Body of pancreas (tissue), 4 donors: Measurements from ENCODE around the gene TMEM14A. TPM values are rescaled to one million over a fixed set of nuclear protein-coding genes. Genes with fewer than 3 reads are reported as not detected.
A peak's percentile ranks its signal among the peaks of the same experiment; 100 is the strongest.
"Not testable (repeated sequence)": the region's sequence is repeated elsewhere in the genome, so short reads cannot be mapped to it uniquely, and the experiment has no call there.

Source experiments
- ATAC-seq: fragments of 150-250 bp; one replicate; pipeline ENCODE4 v1.9.1; 2016
- DNase-seq, 4 donors: peaks; one replicate each; pipeline ENCODE4 v3.0.0-alpha.2; 2019
- H3K27ac ChIP-seq, 4 donors: fragments of 200-600 bp; sonication (generic); 1 replicate in 3 of 4; 2 replicates in 1 of 4; pipeline versions ENCODE4 v1.5.1 to v1.6.1; 2016 to 2019; ENCODE audit warnings: mild to moderate bottlenecking in 1 of 4, mixed read lengths in 1 of 4, moderate library complexity in 1 of 4
- H3K27me3 ChIP-seq, 2 donors: fragments of 200-600 bp; sonication (generic); one replicate each; pipeline ENCODE4 v1.6.0; 2016; ENCODE audit warnings: mild to moderate bottlenecking in 1 of 2
- H3K36me3 ChIP-seq, 2 donors: fragments of 200-600 bp; sonication (generic); replicated peaks in 1 of 2; 2 replicates each; pipeline ENCODE4 v1.5.1; 2016; ENCODE audit warnings: low read depth in 2 of 2; ENCODE audit not compliant: insufficient read depth in 1 of 2
- H3K4me1 ChIP-seq: fragments of 200-600 bp; sonication (generic); one replicate; pipeline ENCODE4 v1.6.0; 2016
- H3K4me3 ChIP-seq, 2 donors: fragments of 200-600 bp; sonication (generic); 1 replicate in 1 of 2; 2 replicates in 1 of 2; pipeline ENCODE4 v1.5.1; 2016 to 2019
- H3K9me3 ChIP-seq, 3 donors: fragments of 200-600 bp; sonication (generic); 1 replicate in 2 of 3; 2 replicates in 1 of 3; pipeline ENCODE4 v1.5.1; 2016
- POLR2A ChIP-seq, 3 donors: fragments of 450-650 bp; IDR thresholded peaks; one replicate each; pipeline ENCODE4 v1.6.1; 2016; ENCODE audit warnings: antibody characterized with exemption in 3 of 3, mild to moderate bottlenecking in 2 of 3
- WGBS, 2 donors: methylation state at CpG; one replicate each; pipeline ENCODE4 v1.1.5; 2017; 5-methylcytosine and 5-hydroxymethylcytosine counted together
- intact Hi-C: fragments of 100-400 bp; cut with DNase I; formaldehyde crosslinking; loops from one replicate; pipeline ENCODE4 v1.15.1; 2023
- total RNA-seq, 2 donors: library from RNA; depleted of rRNA; stranded (reverse); fragments of >200 nt; gene quantifications; one replicate each; pipeline ENCODE4 v1.1.0, GENCODE V29; 2016
- TF ChIP-seq, protein P1 (sequence below), 7 experiments: fragments of 450-650 bp in 4 of 7; fragments of 200-600 bp in 3 of 7; sonication (generic) in 3 of 7; IDR thresholded peaks; one replicate each; pipeline ENCODE4 v1.5.1; 2016 to 2019; ENCODE audit warnings: antibody characterized with exemption in 7 of 7

TMEM14A gene
- total RNA-seq, 2 donors from 2014 or later = 14.8 to 33.2 TPM

DNA sequence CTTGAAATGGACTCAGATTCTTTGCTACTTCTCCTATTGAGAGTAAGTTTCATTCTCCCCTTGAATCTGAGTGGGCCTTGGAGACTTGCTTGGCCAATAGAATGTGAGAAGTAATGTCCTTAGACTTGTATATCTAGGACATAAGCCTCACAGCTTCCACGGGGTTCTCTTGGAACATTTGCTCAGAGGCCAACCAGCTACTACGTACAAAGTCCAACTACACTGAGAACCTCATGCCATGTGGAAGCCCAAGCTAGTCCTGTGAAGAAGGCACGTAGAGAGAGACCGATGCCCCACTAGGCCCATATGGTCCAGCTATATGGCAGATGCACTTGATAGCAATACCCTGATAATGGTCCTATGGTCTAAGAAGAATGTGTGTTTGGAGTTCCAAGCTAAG, 22.9 kb downstream of the TMEM14A start:
- Histone ChIP-seq H3K9me3 (no peaks in the 10 kb centered on the region), H3K4me1 (no peaks in the 10 kb centered on the region), H3K4me3 (no peak overlapping the region), H3K36me3 (no peaks in the 10 kb centered on the region), H3K27me3 (no peaks in the 10 kb centered on the region), H3K27ac (no peak overlapping the region)
- TF ChIP-seq POLR2A (IDR thresholded peaks at IDR 0.05) = no peak
- TF ChIP-seq, protein P1, sequence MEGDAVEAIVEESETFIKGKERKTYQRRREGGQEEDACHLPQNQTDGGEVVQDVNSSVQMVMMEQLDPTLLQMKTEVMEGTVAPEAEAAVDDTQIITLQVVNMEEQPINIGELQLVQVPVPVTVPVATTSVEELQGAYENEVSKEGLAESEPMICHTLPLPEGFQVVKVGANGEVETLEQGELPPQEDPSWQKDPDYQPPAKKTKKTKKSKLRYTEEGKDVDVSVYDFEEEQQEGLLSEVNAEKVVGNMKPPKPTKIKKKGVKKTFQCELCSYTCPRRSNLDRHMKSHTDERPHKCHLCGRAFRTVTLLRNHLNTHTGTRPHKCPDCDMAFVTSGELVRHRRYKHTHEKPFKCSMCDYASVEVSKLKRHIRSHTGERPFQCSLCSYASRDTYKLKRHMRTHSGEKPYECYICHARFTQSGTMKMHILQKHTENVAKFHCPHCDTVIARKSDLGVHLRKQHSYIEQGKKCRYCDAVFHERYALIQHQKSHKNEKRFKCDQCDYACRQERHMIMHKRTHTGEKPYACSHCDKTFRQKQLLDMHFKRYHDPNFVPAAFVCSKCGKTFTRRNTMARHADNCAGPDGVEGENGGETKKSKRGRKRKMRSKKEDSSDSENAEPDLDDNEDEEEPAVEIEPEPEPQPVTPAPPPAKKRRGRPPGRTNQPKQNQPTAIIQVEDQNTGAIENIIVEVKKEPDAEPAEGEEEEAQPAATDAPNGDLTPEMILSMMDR (IDR thresholded peaks at IDR 0.05) = no peak
- 53 to 56% methylated on average over 4 of the region's 4 CpGs for WGBS, 2 donors
- ATAC-seq (no peak), DNase-seq (peak in 1 of 4 donors; percentile 15)
- intact Hi-C loops = no loop called here

DNA sequence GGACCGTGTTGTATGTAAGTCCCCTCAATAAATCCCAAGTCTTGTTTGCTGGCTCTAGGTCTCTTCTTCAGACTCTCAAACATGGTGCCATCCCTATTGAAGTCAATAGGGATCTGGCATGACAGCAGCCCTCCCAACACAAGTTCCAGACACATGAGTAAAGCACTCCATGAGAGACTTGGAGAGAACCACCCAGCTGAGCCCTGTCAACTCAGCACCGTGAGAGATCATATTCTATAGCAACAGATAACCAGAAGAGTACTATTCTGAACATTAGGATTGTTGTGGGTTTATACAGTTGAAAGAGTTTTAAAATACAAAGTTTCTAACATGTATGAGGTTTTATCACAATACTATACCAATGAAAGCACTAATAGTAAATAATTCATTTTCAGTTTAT, 23.5 kb downstream of the TMEM14A start:
- no peak overlapping the region for H3K27ac ChIP-seq
- no peaks in the 10 kb centered on the region for H3K9me3 ChIP-seq
- H3K27me3 ChIP-seq = no peaks in the 10 kb centered on the region
- no peak for ATAC-seq
- 92 to 94% methylated on average over 2 of the region's 2 CpGs for WGBS, 2 donors
- H3K4me1 ChIP-seq = no peaks in the 10 kb centered on the region
- intact Hi-C loops = no loop called here
- no peak overlapping the region for H3K4me3 ChIP-seq
- DNase-seq = no peak
- H3K36me3 ChIP-seq = no peaks in the 10 kb centered on the region
- TF ChIP-seq, protein P1 (IDR thresholded peaks at IDR 0.05) = no peak
- no peak for TF ChIP-seq POLR2A (IDR thresholded peaks at IDR 0.05)

DNA sequence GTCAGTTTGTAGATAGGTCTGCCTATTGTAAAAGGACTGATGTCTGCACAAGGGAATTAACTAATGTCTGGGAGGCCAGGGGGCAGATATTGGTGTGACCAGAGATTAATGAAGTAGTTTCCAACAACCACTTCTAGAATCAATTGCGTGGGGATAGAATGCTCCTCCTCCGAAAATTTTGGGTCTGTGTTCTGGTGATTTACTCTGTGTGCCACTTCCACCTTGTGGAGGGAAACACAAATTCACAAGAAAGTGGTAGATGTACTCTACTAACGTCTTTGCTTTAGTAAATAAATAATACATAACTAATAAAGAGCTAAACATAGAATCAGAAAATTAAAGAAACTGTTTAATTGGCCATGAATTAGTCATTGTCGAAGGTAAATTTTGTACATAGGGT, 25.5 kb downstream of the TMEM14A start:
- intact Hi-C loops = no loop called here
- no peak for ATAC-seq
- WGBS, 2 donors = 65 to 72% methylated on average over 4 of the region's 4 CpGs
- H3K27me3 ChIP-seq = no peaks in the 10 kb centered on the region
- no peak for DNase-seq
- H3K27ac ChIP-seq = no peak overlapping the region
- no peaks in the 10 kb centered on the region for H3K9me3 ChIP-seq
- H3K4me3 ChIP-seq = no peak overlapping the region
- no peaks in the 10 kb centered on the region for H3K4me1 ChIP-seq
- H3K36me3 ChIP-seq = no peaks in the 10 kb centered on the region
- no peak for TF ChIP-seq POLR2A (IDR thresholded peaks at IDR 0.05)
- TF ChIP-seq, protein P1 (IDR thresholded peaks at IDR 0.05) = no peak

DNA sequence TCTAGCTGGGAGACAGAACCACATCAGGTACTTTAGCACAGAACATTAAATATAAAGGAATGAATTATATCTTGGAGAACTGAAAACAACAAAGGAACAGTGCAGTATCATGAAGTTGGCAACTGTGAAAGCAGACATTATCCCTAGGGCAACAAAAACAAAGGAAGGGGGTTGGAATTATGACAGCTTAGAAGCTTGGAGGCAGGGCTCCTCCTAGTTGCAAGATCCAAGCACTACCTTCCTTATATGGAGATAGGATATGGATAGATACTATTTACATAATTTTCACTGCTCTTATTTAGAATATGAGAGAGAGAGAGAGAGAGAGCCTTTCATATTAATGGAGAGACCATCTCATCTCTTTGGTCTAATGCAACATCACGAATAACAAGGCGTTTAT, 27.0 kb downstream of the TMEM14A start:
- Histone ChIP-seq H3K4me3 (no peak overlapping the region), H3K27me3 (no peaks in the 10 kb centered on the region), H3K9me3 (no peaks in the 10 kb centered on the region), H3K27ac (no peak overlapping the region), H3K36me3 (no peaks in the 10 kb centered on the region), H3K4me1 (no peaks in the 10 kb centered on the region)
- ATAC-seq (no peak), DNase-seq (no peak)
- TF ChIP-seq POLR2A (IDR thresholded peaks at IDR 0.05) = no peak
- TF ChIP-seq, protein P1 (IDR thresholded peaks at IDR 0.05) = no peak
- WGBS, 2 donors = 95 to 97% methylated on average over 2 of the region's 2 CpGs
- intact Hi-C loops = no loop called here

DNA sequence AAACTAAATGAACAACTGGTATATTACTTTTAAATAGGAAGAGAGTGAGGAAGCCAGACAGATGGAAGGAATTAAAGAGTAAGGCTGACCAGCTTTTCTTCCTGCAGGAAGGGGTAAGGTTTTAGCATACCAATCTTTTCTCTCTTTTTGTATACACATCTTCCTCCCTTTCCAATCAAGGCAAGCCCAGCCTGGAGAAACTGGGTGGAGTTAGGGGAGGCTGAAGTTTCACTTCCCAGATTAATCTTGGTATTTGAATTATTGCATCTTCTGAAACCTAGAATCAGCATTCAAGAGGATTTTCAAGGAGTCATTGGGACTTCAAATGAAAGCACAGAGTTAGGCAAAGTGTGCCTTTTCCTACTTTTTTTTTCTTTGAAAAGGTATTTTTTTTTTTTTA, 33.1 kb downstream of the TMEM14A start:
- TF ChIP-seq, protein P1 (IDR thresholded peaks at IDR 0.05) = no peak
- TF ChIP-seq POLR2A (IDR thresholded peaks at IDR 0.05) = no peak
- H3K27me3 ChIP-seq = no peaks in the 10 kb centered on the region
- H3K36me3 ChIP-seq = no peaks in the 10 kb centered on the region
- intact Hi-C loops = no loop called here
- DNase-seq (no peak), ATAC-seq (no peak)
- H3K9me3 ChIP-seq = no peaks in the 10 kb centered on the region
- H3K27ac ChIP-seq = no peak overlapping the region
- H3K4me1 ChIP-seq = no peaks in the 10 kb centered on the region
- H3K4me3 ChIP-seq = no peak overlapping the region

DNA sequence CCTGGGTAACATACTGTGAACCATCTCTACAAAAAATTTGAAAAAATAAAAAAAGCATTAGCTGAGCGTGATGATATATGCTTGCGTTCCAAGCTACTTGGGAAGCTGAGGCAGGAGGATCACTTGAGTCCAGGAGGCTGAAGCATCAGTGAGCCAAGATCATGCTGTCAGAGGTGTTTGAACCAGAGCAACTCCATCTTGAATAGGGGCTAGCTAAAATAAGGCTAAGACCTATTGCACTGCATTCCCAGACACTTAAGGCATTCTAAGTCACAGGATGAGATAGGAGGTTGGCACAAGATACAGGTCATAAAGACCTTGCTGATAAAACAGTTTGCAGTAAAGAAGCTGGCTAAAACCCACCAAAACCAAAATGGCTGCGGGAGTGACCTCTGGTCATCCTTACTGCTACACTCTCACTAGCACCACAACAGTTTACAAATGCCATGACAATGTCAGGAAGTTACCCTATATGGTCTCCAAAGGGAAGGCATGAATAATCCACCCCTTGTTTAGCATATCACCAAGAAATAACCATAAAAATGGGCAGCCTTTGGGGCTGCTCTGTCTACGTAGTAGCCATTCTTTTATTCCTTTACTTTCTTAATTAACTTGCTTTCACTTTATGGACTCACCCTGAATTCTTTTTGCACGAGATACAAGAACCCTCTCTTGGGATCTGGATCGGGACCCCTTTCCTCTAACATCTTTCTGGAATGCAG, 34.0 kb downstream of the TMEM14A start:
- H3K4me3 ChIP-seq, ATAC-seq, H3K9me3 ChIP-seq, H3K36me3 ChIP-seq, DNase-seq, H3K4me1 ChIP-seq, intact Hi-C loops, H3K27me3 ChIP-seq, H3K27ac ChIP-seq: not testable (repeated sequence)
- 90 to 92% methylated on average over 6 of the region's 6 CpGs for WGBS, 2 donors
